GM19025 (cell line): ENCODE results near the gene NTRK1.

Source experiments
- ATAC-seq: cut with Tn5 transposase; IDR thresholded peaks from one replicate; pipeline ENCODE4 v1.9.1; 2021; ENCODE audit warnings: mild to moderate bottlenecking, low read depth, moderate library complexity; ENCODE audit not compliant: unreplicated experiment

NTRK1 gene

GRCh38 chr1:156836892-156837291 lies 23.8 kb upstream of the NTRK1 start:
- no peak for ATAC-seq

DNA sequence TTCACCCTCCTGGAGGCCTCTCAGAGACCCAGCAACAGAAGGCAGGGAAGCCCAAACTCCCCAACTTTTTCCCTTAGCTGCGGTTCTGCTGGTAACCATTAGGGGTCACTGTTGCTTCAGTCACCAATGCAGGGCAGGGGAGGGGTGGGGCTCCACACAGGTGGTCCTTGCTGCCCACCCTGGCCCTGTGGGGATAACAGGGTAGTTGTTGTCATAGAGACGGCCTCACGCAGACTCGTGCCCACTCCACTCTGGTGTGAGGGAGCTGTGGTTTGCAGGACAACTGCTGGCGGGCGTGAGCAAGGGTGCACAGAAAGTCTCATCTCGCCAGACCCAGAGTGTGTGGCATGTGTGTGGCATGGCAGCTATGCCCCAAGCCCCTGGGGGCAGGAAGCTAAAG lies 21.7 kb upstream of the NTRK1 start:
- no peak for ATAC-seq

- no peak for ATAC-seq
Observed at GRCh38 chr1:156839426-156840109, 21.1 kb upstream of the NTRK1 start.

GRCh38 chr1:156840186-156840897 lies 20.3 kb upstream of the NTRK1 start:
- ATAC-seq, result no peak

DNA sequence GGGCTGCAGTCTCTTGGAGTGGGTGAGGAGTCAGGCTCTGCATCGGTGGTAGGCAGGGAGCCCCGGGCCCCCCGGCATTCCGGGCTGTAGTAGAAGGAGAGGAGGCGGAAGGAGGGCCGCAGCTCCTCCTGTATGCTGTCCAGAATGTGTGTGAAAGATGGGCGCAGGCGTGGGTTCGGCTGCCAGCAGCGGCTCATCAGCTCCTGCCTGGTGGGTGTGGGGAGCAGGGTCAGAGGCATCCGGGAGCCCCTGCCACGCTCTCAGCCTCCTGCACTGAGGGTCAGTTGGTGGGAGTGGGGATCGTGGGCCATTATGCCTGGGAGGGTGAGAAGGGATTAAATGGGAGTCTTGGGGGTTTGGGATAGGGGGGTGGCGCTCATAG lies 19.8 kb upstream of the NTRK1 start:
- no peak for ATAC-seq

DNA sequence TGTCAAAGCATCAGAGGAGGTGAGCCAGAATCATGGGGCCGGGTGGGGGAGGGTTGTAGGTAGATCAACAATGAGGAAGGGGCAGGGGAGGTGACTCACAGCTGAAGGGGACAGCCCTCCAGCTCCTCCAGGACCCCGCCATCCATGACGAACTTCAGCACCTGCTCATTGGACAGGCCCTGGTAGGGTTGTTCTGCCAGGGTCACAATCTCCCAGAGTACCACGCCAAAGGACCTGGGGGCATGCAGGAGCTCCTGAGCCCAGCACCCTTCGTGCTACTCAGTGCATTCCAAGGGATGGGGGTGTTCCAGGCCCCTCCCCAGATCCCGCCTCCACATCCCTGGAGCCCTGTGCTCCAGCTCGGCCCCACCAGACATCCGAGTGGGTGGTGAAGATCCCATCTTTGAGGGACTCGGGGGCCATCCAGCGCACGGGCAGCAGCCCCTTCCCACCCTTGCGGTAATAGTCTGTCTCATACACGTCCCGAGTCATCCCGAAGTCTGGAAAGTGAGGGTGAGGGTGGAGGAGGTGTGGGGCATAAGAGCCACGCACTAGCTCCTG lies 19.3 kb upstream of the NTRK1 start:
- no peak for ATAC-seq

DNA sequence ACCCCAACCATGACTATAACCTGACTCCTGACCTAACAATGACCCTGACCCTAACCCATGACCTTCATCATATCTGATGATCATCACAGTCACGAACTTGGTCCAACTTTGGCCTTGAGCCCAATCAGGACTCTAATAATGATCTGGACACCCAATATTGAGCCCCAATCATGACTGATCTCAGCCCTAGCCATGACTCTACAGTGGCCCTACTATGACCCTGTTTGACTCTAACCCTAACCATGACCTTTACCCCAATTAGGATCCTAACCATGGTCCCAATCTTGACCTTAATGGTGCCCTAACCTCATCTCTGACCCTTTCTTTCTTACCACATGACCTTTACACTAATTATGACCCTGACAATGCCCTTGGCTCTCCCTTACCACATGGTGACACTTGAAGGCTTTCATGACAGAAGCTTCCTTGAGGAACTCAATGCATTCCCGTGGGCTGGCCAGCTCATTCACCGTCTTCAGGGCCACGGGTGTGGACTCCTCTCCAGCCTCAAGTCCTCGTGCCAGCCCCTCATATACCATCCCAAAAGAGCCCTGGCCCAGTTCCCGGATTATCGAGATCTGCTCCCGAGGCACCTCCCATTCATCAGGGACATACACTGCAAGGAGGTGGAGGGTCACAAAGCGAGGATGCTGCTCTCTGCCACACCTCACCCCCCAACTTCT lies 17.9 kb upstream of the NTRK1 start:
- no peak for ATAC-seq

- ATAC-seq, result no peak
Observed at GRCh38 chr1:156844102-156844501, 16.6 kb upstream of the NTRK1 start.

DNA sequence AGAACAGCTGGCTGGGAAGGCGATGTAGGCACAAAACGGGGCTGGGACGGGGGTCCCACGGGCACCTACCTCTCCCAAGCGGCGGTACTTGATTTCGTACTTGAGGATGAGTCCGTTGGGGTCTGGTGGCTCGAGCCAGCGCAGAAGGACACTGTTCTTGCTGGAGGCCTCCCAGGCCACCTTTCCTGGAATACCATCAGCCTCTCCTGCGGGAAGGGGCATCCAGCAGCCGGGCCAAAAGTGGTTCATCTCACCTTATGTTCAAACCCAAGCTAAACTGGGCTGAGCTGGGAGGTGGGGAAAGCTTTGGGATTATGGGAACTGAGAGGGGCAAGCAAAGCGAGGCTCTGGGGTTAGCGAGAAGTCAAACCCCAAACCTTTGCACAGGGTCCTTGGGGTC lies 16.0 kb upstream of the NTRK1 start:
- no peak for ATAC-seq

DNA sequence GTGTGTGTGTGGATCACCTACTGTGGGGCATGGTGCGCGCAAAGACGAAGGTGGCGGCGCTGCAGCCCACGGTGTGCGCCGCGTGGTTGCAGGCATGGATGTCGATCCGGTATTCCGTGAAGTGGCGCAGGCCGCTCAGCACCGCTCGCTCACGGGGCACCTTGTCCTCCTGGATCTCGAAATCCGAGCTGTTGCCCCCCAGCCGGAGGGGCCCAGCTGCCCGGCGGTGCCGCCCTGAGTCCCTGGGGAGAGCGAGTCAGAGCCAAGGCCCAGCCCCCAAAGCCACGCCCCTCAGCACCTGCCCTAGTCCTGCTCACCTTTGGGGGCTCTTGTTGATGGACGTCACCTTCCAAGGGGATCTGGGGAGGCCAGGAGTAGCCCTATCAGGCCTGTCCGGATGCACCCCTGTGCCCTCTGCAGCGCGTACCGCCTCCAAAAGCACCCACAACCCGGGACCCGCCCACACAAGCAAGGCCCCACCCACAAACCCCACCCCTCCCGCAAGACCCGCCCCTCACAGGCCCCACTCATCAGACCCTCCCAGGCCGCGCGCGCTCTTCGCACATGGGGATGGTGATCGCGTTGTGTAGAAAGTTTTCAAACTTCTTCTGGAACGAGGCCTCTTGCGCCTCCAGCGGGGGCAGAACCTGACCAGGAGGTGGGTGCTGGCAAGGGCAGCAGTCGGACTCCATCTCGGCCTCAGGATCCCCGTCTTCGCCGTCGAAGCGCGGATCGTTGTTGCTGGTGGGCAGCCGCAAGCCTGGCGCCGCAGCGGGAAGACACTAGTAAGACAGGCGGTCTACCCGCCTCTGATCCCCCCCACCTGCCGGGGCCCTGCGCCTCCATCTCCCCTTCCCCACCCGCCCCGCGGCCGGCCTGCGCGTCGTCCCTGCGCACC lies 15.4 kb upstream of the NTRK1 start:
- no peak for ATAC-seq

GRCh38 chr1:156845953-156846545 lies 14.6 kb upstream of the NTRK1 start:
- ATAC-seq, result no peak

- ATAC-seq, result no peak
Observed at GRCh38 chr1:156846643-156847042, 14.0 kb upstream of the NTRK1 start.

DNA sequence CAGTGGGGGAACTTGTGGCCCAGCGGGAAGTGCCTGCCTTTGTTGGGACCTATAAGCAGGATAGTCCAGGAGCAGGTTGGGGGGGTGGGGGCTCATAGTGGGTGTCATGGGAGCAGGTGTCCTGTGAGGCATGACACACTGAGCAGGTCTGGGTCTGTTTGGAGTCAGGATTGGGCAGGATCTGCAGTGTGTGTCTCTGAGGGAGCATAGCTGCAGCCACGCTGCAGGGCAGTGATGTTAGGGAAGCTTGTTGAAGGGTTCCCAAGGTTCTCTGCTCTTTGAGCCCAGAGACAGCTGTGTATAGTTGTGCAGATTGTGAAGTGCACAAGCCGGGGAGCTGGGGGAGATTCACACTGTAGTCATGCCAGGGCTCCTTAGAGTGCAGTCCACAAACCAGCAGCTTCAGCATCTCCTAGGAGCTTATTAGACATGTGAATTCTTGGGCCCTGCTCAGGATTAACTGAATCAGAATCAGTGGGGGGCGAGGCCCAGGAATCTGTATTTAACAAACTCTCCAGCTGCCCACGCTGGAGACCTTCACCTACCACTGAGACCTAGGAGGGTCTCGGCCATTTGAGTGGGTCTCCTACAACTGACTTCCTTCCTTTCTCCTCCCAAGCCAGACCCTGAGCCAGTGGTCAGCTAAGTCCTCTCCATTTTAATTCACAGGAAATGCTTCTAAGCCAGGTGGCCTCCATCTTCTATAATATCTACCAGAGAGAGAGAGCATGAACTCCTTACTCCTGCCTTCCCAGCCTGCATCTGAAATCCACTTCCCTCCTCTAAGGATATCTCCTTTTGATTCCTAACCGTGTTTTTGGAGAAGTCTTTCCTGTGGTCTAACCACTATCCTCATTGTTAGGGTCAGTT lies 12.8 kb upstream of the NTRK1 start:
- no peak for ATAC-seq

DNA sequence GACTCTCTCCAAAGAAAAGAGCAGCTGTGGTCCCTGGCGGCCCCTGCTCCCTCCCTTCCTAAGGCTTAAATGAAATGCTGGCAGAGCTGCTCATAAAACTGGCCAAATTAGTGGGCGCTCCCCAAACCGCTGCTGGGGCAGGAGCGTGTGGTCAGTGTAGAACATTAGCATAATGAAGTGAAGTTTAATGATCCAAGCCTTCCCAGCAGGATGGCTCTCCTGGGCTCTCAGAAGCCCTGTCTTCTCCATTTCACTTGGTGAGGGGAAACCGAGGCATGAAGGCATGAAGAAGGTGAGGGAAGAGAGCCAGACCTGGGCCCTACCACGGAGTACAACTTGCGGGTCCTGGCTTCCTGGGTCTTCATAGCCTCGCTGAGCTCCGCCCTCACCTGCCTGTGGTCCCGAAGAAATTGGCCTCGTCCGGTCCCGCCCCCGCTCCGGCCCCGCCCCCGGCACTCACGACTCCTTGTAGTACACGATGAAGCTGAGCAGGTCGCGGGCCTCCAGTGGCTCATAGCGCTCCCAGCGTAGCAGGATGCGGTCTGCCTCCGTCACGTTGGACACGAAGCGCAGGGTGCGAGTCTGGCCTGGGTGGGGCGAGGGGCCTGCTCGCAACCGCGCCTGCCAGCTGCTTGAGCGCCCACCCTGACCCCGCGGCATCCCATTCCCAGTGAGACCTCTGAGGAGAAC lies 12.1 kb upstream of the NTRK1 start:
- no peak for ATAC-seq

GRCh38 chr1:156849151-156849496 lies 11.5 kb upstream of the NTRK1 start:
- ATAC-seq, result no peak

- no peak for ATAC-seq
Observed at GRCh38 chr1:156851779-156852417, 8.8 kb upstream of the NTRK1 start.

DNA sequence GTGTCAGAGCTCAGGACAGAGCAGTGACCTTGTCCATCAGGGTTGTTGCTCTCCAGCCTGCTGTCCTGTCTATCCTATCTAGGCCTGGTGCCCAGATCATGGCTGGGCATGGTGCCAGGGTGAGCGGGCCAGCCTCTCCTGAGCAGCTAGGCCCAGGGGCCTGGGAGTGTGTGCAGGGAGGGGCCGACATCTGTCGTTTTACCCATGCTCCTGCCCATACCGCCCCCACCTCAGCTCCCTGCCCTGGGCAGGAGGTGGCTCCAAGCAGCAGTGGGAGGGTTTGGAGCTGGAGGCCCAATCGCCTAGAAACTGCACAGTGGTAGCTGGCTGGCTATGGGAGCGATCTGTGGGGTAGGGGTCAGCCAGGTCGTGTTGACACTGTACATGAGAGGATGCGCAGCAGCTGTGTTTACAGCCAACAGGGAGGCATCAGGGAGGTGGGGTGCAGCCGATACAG lies 8.2 kb upstream of the NTRK1 start:
- ATAC-seq, result no peak

- no peak for ATAC-seq
Observed at GRCh38 chr1:156853761-156854160, 6.9 kb upstream of the NTRK1 start.
